GM21737 (cell line): ENCODE data around the gene CBFA2T2.
"Not testable (repeated sequence)": the region's sequence is repeated elsewhere in the genome, so short reads cannot be mapped to it uniquely, and the experiment has no call there.

Source experiments
- ATAC-seq: cut with Tn5 transposase; IDR thresholded peaks from one replicate; pipeline ENCODE4 v1.9.1; 2021; ENCODE audit warnings: mild to moderate bottlenecking, moderate library complexity; ENCODE audit not compliant: unreplicated experiment

The CBFA2T2 gene

GRCh38 chr20:33541797-33542196 is 51.9 kb downstream of the CBFA2T2 start:
- ATAC-seq: no peak

GRCh38 chr20:33545763-33546162 is 55.9 kb downstream of the CBFA2T2 start:
- no peak for ATAC-seq

- ATAC-seq: no peak
Observed at GRCh38 chr20:33549229-33549999, 59.5 kb downstream of the CBFA2T2 start.

GRCh38 chr20:33551778-33552177 is 61.9 kb downstream of the CBFA2T2 start:
- ATAC-seq: no peak

GRCh38 chr20:33552519-33552918 is 62.6 kb downstream of the CBFA2T2 start:
- no peak for ATAC-seq

GRCh38 chr20:33553516-33553915 is 63.6 kb downstream of the CBFA2T2 start:
- no peak for ATAC-seq

- peak; percentile 91 for ATAC-seq
Observed at GRCh38 chr20:33554914-33555420, 65.1 kb downstream of the CBFA2T2 start.

GRCh38 chr20:33555755-33556154 is 65.9 kb downstream of the CBFA2T2 start:
- no peak for ATAC-seq

- ATAC-seq: no peak
Observed at GRCh38 chr20:33556246-33556645, 66.3 kb downstream of the CBFA2T2 start.

- no peak for ATAC-seq
Observed at GRCh38 chr20:33558348-33559144, 68.7 kb downstream of the CBFA2T2 start.

- no peak for ATAC-seq
Observed at GRCh38 chr20:33559212-33559611, 69.3 kb downstream of the CBFA2T2 start.

- no peak for ATAC-seq
Observed at GRCh38 chr20:33560026-33560425, 70.1 kb downstream of the CBFA2T2 start.

- not testable (repeated sequence) for ATAC-seq
Observed at GRCh38 chr20:33561053-33561452, 71.2 kb downstream of the CBFA2T2 start.

GRCh38 chr20:33561692-33562601 is 72.1 kb downstream of the CBFA2T2 start:
- ATAC-seq: no peak

GRCh38 chr20:33563788-33564187 is 73.9 kb downstream of the CBFA2T2 start:
- no peak for ATAC-seq

GRCh38 chr20:33566781-33567603 is 77.1 kb downstream of the CBFA2T2 start:
- no peak for ATAC-seq

- ATAC-seq: no peak
Observed at GRCh38 chr20:33567949-33568348, 78.1 kb downstream of the CBFA2T2 start.

GRCh38 chr20:33568378-33568777 is 78.5 kb downstream of the CBFA2T2 start:
- ATAC-seq: peak; percentile 56

- ATAC-seq: no peak
Observed at GRCh38 chr20:33568868-33569801, 79.2 kb downstream of the CBFA2T2 start.
